HG03060 (cell line): Measurements from ENCODE around the gene PRX.
"Not testable (repeated sequence)": the region's sequence is repeated elsewhere in the genome, so short reads cannot be mapped to it uniquely, and the experiment has no call there.

Source experiments
- ATAC-seq: cut with Tn5 transposase; IDR thresholded peaks from one replicate; pipeline ENCODE4 v1.9.1; 2021; ENCODE audit warnings: low read depth, moderate number of reproducible peaks; ENCODE audit not compliant: unreplicated experiment

PRX gene

GRCh38 chr19:40416918-40417642 lies 3.9 kb upstream of the PRX start:
- no peak for ATAC-seq

- ATAC-seq = no peak
These were observed 2.6 kb upstream of the PRX start for GRCh38 chr19:40415768-40416167.

GRCh38 chr19:40414542-40415535 lies 1.7 kb upstream of the PRX start:
- ATAC-seq = no peak

- ATAC-seq = no peak
These were observed 312 bp downstream of the PRX start for GRCh38 chr19:40412866-40413265.

- ATAC-seq = no peak
These were observed 1.1 kb downstream of the PRX start for GRCh38 chr19:40411958-40412499.

- no peak for ATAC-seq
These were observed 1.9 kb downstream of the PRX start for GRCh38 chr19:40411125-40411842.

- ATAC-seq = no peak
These were observed 3.2 kb downstream of the PRX start for GRCh38 chr19:40410030-40410389.

GRCh38 chr19:40408598-40408925 lies 4.6 kb downstream of the PRX start:
- not testable (repeated sequence) for ATAC-seq

- ATAC-seq = no peak
These were observed 5.2 kb downstream of the PRX start for GRCh38 chr19:40407714-40408597.

GRCh38 chr19:40403262-40403984 lies 9.8 kb downstream of the PRX start:
- no peak for ATAC-seq

- no peak for ATAC-seq
These were observed 12.6 kb downstream of the PRX start for GRCh38 chr19:40400559-40400958.

- ATAC-seq = no peak
These were observed 14.6 kb downstream of the PRX start for GRCh38 chr19:40398417-40399131.

- ATAC-seq = no peak
These were observed 15.6 kb downstream of the PRX start for GRCh38 chr19:40397568-40397906.

GRCh38 chr19:40396886-40397567 lies 16.2 kb downstream of the PRX start:
- ATAC-seq = no peak

- no peak for ATAC-seq
These were observed 17.2 kb downstream of the PRX start for GRCh38 chr19:40395956-40396355.

- ATAC-seq = no peak
These were observed 18.4 kb downstream of the PRX start for GRCh38 chr19:40394816-40395210.

- ATAC-seq = no peak
These were observed 19.0 kb downstream of the PRX start for GRCh38 chr19:40393894-40394815.
